ENCODE data around the gene NOS3. TPM values are rescaled to one million over a fixed set of nuclear protein-coding genes. Genes with fewer than 3 reads are reported as not detected.

The NOS3 gene
- total and polyA plus RNA-seq, 9 of the 15 experiments (the other 6 are each of a cell fraction or from before 2014, with no cell fraction given), result 1.1 to 121 (median 23.6) TPM

DNA sequence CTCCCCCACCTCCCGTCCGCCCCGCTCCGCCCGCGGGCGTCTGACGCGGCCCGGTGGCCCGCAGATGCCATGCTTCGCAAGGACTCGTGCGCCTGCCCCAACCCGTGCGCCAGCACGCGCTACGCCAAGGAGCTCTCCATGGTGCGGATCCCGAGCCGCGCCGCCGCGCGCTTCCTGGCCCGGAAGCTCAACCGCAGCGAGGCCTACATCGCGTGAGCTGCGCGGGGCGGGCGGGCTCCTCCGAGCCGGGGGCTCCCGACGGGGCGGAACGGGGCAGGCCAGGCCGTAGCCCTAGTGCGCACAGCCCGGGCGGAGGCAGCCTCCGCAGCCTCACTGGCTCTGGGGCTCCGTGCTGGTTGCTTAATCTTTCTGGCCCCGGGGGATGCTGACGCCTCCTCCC, 60.3 kb downstream of the NOS3 start (continued):
- TF ChIP-seq NBN (IDR thresholded peaks at IDR 0.05; ENCODE audit: low read depth) (no peak), POLR2G (IDR thresholded peaks at IDR 0.05; ENCODE audit: low read depth, low read length) (peak; percentile 56), ELF1 (tag; IDR thresholded peaks at IDR 0.05) (no peak), ZNF212 (CRISPR knock-in tag; IDR thresholded peaks at IDR 0.05) (no peak), HDAC8 (tag; IDR thresholded peaks at IDR 0.05) (no peak)
- TF ChIP-seq, protein P1, sequence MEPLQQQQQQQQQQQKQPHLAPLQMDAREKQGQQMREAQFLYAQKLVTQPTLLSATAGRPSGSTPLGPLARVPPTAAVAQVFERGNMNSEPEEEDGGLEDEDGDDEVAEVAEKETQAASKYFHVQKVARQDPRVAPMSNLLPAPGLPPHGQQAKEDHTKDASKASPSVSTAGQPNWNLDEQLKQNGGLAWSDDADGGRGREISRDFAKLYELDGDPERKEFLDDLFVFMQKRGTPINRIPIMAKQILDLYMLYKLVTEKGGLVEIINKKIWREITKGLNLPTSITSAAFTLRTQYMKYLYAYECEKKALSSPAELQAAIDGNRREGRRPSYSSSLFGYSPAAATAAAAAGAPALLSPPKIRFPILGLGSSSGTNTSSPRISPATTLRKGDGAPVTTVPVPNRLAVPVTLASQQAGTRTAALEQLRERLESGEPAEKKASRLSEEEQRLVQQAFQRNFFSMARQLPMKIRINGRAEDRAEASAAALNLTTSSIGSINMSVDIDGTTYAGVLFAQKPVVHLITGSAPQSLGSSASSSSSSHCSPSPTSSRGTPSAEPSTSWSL (CRISPR knock-in tag; IDR thresholded peaks at IDR 0.05; ENCODE audit: borderline replicate concordance), result no peak

DNA sequence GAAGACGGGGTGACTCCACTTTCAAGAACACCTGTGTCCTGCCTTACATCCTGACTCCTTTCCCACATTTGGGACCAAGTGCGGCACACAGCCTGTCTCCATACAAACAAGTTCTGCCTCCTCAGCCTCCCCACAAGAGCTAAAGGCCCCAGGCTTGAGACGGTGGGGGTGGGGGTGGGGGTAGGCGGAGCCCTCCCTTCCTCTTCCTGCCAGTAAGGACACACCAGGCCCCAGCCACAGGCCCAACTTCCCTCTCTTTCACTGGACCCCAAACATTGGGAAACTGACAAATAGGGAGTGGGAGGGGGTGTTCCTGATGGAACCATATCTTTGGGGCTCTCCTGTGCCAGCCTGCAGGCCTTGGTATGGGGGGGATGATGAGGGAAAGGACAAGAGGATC, 62.3 kb downstream of the NOS3 start:
- Histone ChIP-seq H3K36me3 (ENCODE audit: control insufficient read depth, insufficient read depth, low read length) (no peaks in the 10 kb centered on the region; the same call in 2 of the 3 replicates), H3K79me2 (ENCODE audit: control insufficient read depth, insufficient read depth, low read length) (no peaks in the 10 kb centered on the region), H4K20me1 (replicated peaks; ENCODE audit: control insufficient read depth, insufficient read depth, low read length) (no peaks in the 10 kb centered on the region; the same call in 1 of the 2 replicates), H3K27me3 (ENCODE audit: control insufficient read depth in 2 of 2, insufficient read depth in 2 of 2, low read length in 2 of 2) (no peaks in the 10 kb centered on the region), H3K4me2 (ENCODE audit: insufficient read depth, low read length) (no peak overlapping the region), H3K9me3 (replicated peaks; ENCODE audit: control insufficient read depth, insufficient read depth, low read depth, low read length) (no peaks in the 10 kb centered on the region), H3K9me1 (ENCODE audit: control insufficient read depth, insufficient read depth, low read length) (no peaks in the 10 kb centered on the region), H3K9ac (ENCODE audit: insufficient read depth in 1 of 2, low read depth in 2 of 2, low read length in 2 of 2) (peak overlapping the region in 1 of 2 experiments; percentile 47; a peak in 2 of 4 replicates), H3K27ac (ENCODE audit: extremely low read depth, low read depth, low read length) (no peak overlapping the region), H3K4me3 (no peak overlapping the region), H2AFZ (ENCODE audit: low read depth, low read length) (peak overlapping the region; percentile 40; the same call in 1 of the 2 replicates), H3K4me1 (replicated peaks in 1 of 2; ENCODE audit: control insufficient read depth in 2 of 2, insufficient read depth in 2 of 2, low read length in 2 of 2) (peaks cover 22 to 69% of the 10 kb centered on the region in 2 experiments)
- CTCF ChIA-PET (ENCODE audit: low intra/inter-chr PET ratio), result no interaction called here
- DNase-seq (ENCODE audit: extremely low read depth in 1 of 4, low spot score in 3 of 4) (peak; percentile 43 to 61 (median 56)), FAIRE-seq (no peak), ATAC-seq (no peak)
- 51% methylated on average over 4 of the region's 4 CpGs for WGBS (ENCODE audit: insufficient coverage, low coverage, missing lambda C conversion rate)
- no peak for TF ChIP-seq RBBP5 (IDR thresholded peaks at IDR 0.05; ENCODE audit: borderline replicate concordance, insufficient read depth, low read length, poor library complexity, severe bottlenecking)
- TF ChIP-seq ZFX (CRISPR knock-in tag; IDR thresholded peaks at IDR 0.05), result 0 out of 2 replicates have a peak, but pooled peaks have one; percentile 15
- TF ChIP-seq PHF20 (IDR thresholded peaks at IDR 0.05; ENCODE audit: partially characterized antibody), result peak; percentile 57
- intact Hi-C loops (cut with micrococcal nuclease) (no loop called here), in situ Hi-C loops (cut with MboI) (no loop called here)
- POLR2A ChIA-PET, result interaction anchor here (1.5 kb wide), 1 partner anchor 14 kb away, joined by 5 read pairs; no protein-coding TSS in a partner anchor
- BruUV-seq (replicated peaks), result no TSS peak

All from K562 (cell line).